Measurements from ENCODE around the gene ELAVL2.
"Not testable (repeated sequence)": the region's sequence is repeated elsewhere in the genome, so short reads cannot be mapped to it uniquely, and the experiment has no call there.

ELAVL2 gene

GRCh38 chr9:23723672-23724071, 102.4 kb downstream of the ELAVL2 start:
- no peak overlapping the region for H3K4me3 Mint-ChIP-seq
- H3K27ac Mint-ChIP-seq = no peak overlapping the region
- no peaks in the 10 kb centered on the region for H3K36me3 Mint-ChIP-seq
- H3K27me3 Mint-ChIP-seq = no peaks in the 10 kb centered on the region
- H3K4me1 Mint-ChIP-seq = no peaks in the 10 kb centered on the region
- H3K9me3 Mint-ChIP-seq = no peaks in the 10 kb centered on the region

DNA sequence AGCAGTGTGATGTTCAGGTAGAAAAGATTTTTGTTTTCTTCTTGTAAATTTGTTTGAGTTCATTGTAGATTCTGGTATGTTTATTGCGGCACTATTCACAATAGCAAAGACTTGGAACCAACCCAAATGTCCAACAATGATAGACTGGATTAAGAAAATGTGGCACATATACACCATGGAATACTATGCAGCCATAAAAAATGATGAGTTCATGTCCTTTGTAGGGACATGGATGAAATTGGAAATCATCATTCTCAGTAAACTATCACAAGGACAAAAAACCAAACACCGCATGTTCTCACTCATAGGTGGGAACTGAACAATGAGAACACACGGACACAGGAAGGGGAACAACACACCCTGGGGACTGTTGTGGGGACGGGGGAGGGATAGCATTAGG, 103.0 kb downstream of the ELAVL2 start:
- H3K9me3 Mint-ChIP-seq, H3K4me1 Mint-ChIP-seq, H3K27me3 Mint-ChIP-seq, H3K27ac Mint-ChIP-seq, H3K4me3 Mint-ChIP-seq, H3K36me3 Mint-ChIP-seq: not testable (repeated sequence)

DNA sequence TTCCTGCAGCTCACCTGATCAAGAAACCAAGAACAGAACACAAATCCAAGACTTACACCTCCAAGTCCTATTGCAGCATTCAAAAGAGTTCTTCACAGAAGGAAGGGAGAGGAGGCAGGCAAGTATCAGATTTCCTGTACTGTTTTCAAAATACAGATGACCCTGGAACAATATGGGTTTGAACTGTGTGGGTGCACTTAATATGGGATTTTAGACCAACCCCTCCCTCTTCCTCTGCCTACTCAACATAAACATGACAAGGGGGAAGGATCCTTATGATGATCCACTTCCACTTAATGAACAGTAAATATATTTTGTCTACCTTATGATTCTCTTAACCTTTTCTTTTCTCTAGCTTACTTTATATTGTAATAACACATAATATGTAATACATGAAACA, 104.6 kb downstream of the ELAVL2 start:
- Mint-ChIP-seq H3K27me3 (no peaks in the 10 kb centered on the region), H3K9me3 (no peaks in the 10 kb centered on the region), H3K4me1 (no peaks in the 10 kb centered on the region), H3K27ac (no peak overlapping the region), H3K4me3 (no peak overlapping the region), H3K36me3 (no peaks in the 10 kb centered on the region)

- Mint-ChIP-seq H3K9me3 (no peaks in the 10 kb centered on the region), H3K27ac (no peak overlapping the region), H3K27me3 (no peaks in the 10 kb centered on the region), H3K4me3 (no peak overlapping the region), H3K36me3 (no peaks in the 10 kb centered on the region), H3K4me1 (no peaks in the 10 kb centered on the region)
These were observed 108.5 kb downstream of the ELAVL2 start for GRCh38 chr9:23717505-23717904.

DNA sequence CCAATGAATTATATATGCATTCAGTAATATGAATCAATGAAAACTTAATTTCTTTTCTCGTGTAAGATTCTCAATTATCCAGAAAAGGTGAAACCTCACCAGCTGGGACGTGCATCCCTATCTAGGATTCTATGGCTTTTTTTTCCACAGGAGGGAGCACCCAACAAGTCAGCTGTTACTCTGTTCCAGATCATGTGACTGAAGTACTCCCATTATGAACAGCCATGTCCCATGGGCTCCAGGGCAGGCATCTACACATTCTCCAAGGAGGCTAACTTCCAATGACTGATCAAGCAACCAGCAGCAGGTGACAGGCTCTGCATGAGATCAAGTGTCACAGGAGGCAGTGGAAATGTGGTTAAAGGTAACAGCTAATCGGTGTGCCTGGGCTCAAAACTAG, 118.8 kb downstream of the ELAVL2 start:
- H3K36me3 Mint-ChIP-seq = no peaks in the 10 kb centered on the region
- no peaks in the 10 kb centered on the region for H3K4me1 Mint-ChIP-seq
- H3K27ac Mint-ChIP-seq = no peak overlapping the region
- no peaks in the 10 kb centered on the region for H3K9me3 Mint-ChIP-seq
- H3K27me3 Mint-ChIP-seq = no peaks in the 10 kb centered on the region
- no peak overlapping the region for H3K4me3 Mint-ChIP-seq

DNA sequence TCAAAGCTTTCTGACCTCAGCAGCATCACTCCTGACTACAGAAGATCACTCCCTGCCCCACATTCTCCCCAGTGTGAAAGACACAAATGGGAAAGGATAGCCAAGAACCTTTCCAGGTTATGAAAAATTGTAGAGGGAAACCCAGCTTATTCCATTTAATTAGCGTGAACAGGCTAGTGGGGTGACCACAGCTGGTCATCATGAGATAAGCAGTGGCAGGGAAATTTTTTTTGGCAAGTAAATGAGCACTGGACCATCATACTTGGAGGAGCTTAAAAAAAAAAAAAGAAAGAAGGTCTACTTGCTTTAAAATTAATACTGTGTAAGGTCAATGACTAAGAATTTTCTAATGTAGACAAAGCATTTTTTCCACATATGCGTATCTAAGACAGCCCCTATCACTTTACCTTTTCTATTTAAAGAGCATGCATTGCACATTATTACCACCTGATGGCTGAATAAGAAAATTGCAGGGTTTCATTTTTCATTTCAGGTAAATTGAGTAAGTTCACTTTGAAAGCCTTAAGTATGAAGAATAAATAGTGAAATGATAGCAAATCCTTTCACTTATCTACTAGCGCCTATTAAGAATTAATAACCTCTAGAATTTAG, 123.6 kb downstream of the ELAVL2 start:
- Mint-ChIP-seq H3K27ac (no peak overlapping the region), H3K27me3 (no peaks in the 10 kb centered on the region), H3K4me1 (no peaks in the 10 kb centered on the region), H3K9me3 (no peaks in the 10 kb centered on the region), H3K36me3 (no peaks in the 10 kb centered on the region), H3K4me3 (no peak overlapping the region)

DNA sequence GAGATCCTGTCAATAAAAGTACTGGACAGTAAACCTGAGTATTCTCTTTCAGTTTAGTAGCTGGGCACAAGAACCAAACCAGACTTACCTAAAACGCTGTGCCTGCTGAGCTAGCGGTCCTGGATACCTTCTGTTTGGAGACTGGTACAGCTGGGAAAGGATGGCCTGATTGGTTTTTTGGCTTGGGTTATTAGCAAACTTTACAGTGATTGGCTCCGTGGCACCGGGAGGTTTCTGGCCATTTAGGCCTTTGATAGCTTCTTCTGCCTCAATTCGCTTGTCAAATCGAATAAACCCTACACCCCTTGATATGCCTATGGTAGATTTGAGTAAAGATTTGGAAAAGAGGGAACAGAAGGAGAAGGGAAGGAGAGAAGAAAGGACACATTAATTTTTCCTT, 124.7 kb downstream of the ELAVL2 start:
- Mint-ChIP-seq H3K36me3 (no peaks in the 10 kb centered on the region), H3K4me1 (no peaks in the 10 kb centered on the region), H3K27ac (no peak overlapping the region), H3K9me3 (no peaks in the 10 kb centered on the region), H3K27me3 (no peaks in the 10 kb centered on the region), H3K4me3 (no peak overlapping the region)

DNA sequence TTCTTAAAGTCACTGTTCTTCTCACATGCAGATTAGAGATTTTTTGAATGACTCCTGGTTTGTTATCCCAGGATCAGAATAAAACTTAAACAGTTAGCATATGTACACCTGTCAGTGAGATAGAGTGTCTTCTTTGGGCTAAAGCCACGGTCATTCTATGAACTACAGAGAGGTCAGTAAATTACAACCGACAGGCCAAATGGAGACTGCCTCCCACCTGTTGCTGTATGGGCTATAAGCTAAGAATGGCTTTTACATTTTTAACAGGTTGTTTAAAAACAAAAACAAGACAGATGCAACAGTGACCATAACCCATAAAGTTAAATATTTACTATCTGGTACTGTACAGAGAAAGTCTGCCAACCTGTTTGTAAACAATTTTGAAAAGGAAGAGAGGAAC, 125.7 kb downstream of the ELAVL2 start:
- no peaks in the 10 kb centered on the region for H3K4me1 Mint-ChIP-seq
- no peaks in the 10 kb centered on the region for H3K36me3 Mint-ChIP-seq
- no peak overlapping the region for H3K27ac Mint-ChIP-seq
- no peaks in the 10 kb centered on the region for H3K9me3 Mint-ChIP-seq
- H3K27me3 Mint-ChIP-seq = no peaks in the 10 kb centered on the region
- no peak overlapping the region for H3K4me3 Mint-ChIP-seq

DNA sequence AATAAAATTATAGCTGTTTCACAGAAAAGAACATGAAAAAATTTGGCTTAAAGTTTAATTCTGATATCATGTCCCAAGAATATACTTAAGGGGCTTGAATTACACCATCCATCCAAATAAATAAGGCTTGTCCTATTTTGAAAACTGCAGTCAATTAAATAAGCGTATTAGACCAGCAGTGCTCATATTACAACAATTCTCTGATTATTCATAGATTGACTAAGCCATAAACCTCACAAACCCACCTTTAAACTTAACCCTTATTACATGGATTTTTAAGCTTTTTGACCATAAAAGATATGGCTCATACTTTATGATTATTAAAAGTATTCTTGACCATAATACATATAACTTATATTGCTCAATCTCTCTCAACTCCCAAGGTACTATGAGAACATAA, 127.9 kb downstream of the ELAVL2 start:
- H3K27ac Mint-ChIP-seq = no peak overlapping the region
- no peaks in the 10 kb centered on the region for H3K36me3 Mint-ChIP-seq
- H3K4me1 Mint-ChIP-seq = no peaks in the 10 kb centered on the region
- no peaks in the 10 kb centered on the region for H3K9me3 Mint-ChIP-seq
- H3K27me3 Mint-ChIP-seq = no peaks in the 10 kb centered on the region
- no peak overlapping the region for H3K4me3 Mint-ChIP-seq

- Mint-ChIP-seq H3K27me3 (no peaks in the 10 kb centered on the region), H3K36me3 (no peaks in the 10 kb centered on the region), H3K27ac (no peak overlapping the region), H3K4me3 (no peak overlapping the region), H3K9me3 (no peaks in the 10 kb centered on the region), H3K4me1 (no peaks in the 10 kb centered on the region)
These were observed 130.5 kb downstream of the ELAVL2 start for GRCh38 chr9:23695572-23695971.

DNA sequence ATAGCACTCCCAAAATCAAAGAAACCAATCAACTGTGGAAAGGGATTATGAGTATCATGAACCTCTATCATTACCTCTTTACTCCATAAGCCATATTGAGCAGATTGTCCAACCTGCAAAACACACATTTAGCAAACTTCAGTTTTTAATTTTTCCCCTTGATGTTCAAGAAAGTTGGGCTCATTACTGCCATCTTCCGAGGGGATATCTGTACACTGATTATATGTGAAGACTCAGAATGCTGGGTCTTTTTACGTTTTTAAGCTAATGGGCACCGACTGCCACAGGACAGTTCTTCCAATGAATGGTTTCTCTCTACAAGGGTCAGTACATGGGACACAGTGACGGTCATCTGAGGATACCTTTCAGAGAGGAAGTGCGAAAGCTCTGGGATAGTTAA, 132.7 kb downstream of the ELAVL2 start:
- H3K4me3 Mint-ChIP-seq = no peak overlapping the region
- no peaks in the 10 kb centered on the region for H3K9me3 Mint-ChIP-seq
- no peaks in the 10 kb centered on the region for H3K4me1 Mint-ChIP-seq
- H3K36me3 Mint-ChIP-seq = no peaks in the 10 kb centered on the region
- no peak overlapping the region for H3K27ac Mint-ChIP-seq
- no peaks in the 10 kb centered on the region for H3K27me3 Mint-ChIP-seq

DNA sequence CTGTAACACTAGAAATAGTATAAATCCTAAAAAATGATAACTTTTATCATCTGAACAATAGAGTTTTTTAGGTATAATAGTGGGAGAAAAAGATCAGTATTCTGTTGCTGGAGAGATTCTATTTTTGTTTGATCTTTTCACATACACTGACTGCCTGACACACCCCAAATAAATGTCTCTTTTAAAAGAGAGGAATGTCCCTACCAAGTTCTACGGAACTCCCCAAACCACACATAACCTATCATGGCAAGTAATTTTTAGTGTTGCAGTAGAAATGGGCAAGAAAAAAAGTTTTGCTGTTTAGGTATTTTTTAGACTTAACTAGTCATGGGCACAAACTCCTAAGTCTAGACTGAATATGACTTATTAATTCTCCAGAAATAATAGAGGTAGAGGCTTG, 139.1 kb downstream of the ELAVL2 start:
- Mint-ChIP-seq H3K4me1 (no peaks in the 10 kb centered on the region), H3K27me3 (no peaks in the 10 kb centered on the region), H3K27ac (no peak overlapping the region), H3K36me3 (no peaks in the 10 kb centered on the region), H3K4me3 (no peak overlapping the region), H3K9me3 (peaks cover 3% of the 10 kb centered on the region)

- H3K9me3 Mint-ChIP-seq = peaks cover 4% of the 10 kb centered on the region
- no peaks in the 10 kb centered on the region for H3K4me1 Mint-ChIP-seq
- H3K36me3 Mint-ChIP-seq = no peaks in the 10 kb centered on the region
- H3K27ac Mint-ChIP-seq = no peak overlapping the region
- H3K27me3 Mint-ChIP-seq = no peaks in the 10 kb centered on the region
- H3K4me3 Mint-ChIP-seq = no peak overlapping the region
These were observed 139.8 kb downstream of the ELAVL2 start for GRCh38 chr9:23686257-23686656.

- H3K27me3 Mint-ChIP-seq = no peaks in the 10 kb centered on the region
- no peak overlapping the region for H3K4me3 Mint-ChIP-seq
- H3K4me1 Mint-ChIP-seq = no peaks in the 10 kb centered on the region
- no peak overlapping the region for H3K27ac Mint-ChIP-seq
- H3K36me3 Mint-ChIP-seq = no peaks in the 10 kb centered on the region
- H3K9me3 Mint-ChIP-seq = peaks cover 4% of the 10 kb centered on the region
These were observed 142.4 kb downstream of the ELAVL2 start for GRCh38 chr9:23683611-23684061.

DNA sequence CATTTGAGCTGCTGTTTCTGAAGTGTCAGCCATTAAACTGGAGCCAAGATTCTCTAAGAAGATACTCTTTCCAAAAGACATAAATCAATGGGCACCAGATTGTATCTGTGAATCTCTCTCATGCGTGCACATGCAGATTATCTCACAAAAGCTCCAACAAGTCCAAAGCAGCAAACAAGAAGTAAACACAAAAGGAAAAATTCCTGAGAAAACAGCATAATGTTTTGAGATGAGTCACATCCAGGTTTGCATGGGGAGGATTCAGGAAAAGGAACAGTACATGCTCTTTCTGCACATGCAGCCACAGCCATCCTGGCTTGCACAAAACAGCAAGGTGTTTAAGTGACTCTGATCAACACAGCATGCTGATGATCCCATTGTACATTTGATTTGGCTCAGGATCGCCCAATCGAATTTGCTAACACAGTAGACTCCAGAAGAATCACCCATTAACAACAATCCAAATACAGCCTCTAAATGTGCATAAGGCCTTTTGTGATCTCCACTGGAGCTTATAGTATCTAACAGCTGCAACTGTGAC, 143.1 kb downstream of the ELAVL2 start:
- no peak overlapping the region for H3K4me3 Mint-ChIP-seq

GRCh38 chr9:23682352-23682751, 143.7 kb downstream of the ELAVL2 start:
- Mint-ChIP-seq H3K9me3 (peaks cover 4% of the 10 kb centered on the region), H3K27me3 (no peaks in the 10 kb centered on the region), H3K27ac (no peak overlapping the region), H3K36me3 (no peaks in the 10 kb centered on the region), H3K4me1 (no peaks in the 10 kb centered on the region), H3K4me3 (no peak overlapping the region)

More for the DNA sequence above, 143.1 kb downstream of the ELAVL2 start:
- H3K9me3 Mint-ChIP-seq = peaks cover 4% of the 10 kb centered on the region
- H3K4me1 Mint-ChIP-seq = no peaks in the 10 kb centered on the region
- H3K36me3 Mint-ChIP-seq = no peaks in the 10 kb centered on the region
- H3K27ac Mint-ChIP-seq = no peak overlapping the region
- no peaks in the 10 kb centered on the region for H3K27me3 Mint-ChIP-seq

DNA sequence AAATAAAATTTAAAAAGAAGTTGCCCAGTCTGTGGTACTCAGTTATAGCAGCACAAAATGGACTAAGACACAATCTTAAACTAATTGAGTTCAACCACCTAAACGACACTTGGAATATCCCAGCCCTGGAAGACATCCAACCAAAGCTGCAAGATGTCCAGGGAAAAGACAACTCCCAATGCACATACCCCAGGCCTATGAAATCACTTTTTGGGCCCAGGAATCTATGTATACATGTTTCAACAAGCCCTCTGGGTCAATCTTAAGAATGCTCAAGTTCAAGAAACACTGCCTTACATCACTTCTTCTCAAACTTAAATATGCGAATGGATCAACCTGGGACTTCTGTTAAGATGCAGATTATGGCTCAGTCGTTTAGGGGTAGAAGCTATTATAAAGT, 148.6 kb downstream of the ELAVL2 start:
- no peak overlapping the region for H3K4me3 Mint-ChIP-seq
- H3K36me3 Mint-ChIP-seq = no peaks in the 10 kb centered on the region
- H3K27ac Mint-ChIP-seq = no peak overlapping the region
- no peaks in the 10 kb centered on the region for H3K27me3 Mint-ChIP-seq
- peaks cover 4% of the 10 kb centered on the region for H3K9me3 Mint-ChIP-seq
- H3K4me1 Mint-ChIP-seq = no peaks in the 10 kb centered on the region

Measured in activated naive CD4-positive, alpha-beta T cell treated with anti-CD3 and anti-CD28 coated beads, Interleukin-2, amount 50 U/mL, for 24 hours (primary cell).